K562 (cell line): ENCODE measurements around the gene SRPK2. TPM values are rescaled to one million over a fixed set of nuclear protein-coding genes. Genes with fewer than 3 reads are reported as not detected.
A peak's percentile ranks its signal among the peaks of the same experiment; 100 is the strongest.

Experiments used
- ATAC-seq: fragments of 200-7000 bp; cut with Tn5 transposase; 3 replicates; pipeline ENCODE4 v1.9.1; 2020; ENCODE audit warnings: moderate library complexity
- BruUV-seq: library from RNA; stranded (reverse); fragments of 400-500 nt; replicated peaks from 2 replicates; lab custom pipeline; 2021; lab: Mats Ljungman, UMichigan
- CTCF ChIA-PET: fragments of 300-600 bp; formaldehyde crosslinking; extraction: SDS; loops from one replicate; lab custom pipeline; 2021; ENCODE audit warnings: low intra/inter-chr PET ratio; lab: Yijun Ruan, JAX
- POLR2A ChIA-PET: fragments of 300-600, 350-650 bp; sonication (Branson Sonifier 250); formaldehyde crosslinking; extraction: SDS; loops from one replicate; lab custom pipeline; 2021; ENCODE audit warnings: antibody characterized with exemption, inconsistent platforms; lab: Yijun Ruan, JAX
- DNase-seq, 4 experiments: peaks; one replicate each; pipeline versions ENCODE4 v3.0.0 to v3.0.0-alpha.2; 2011 to 2018; ENCODE audit warnings: low spot score in 3 of 4, mixed read lengths in 3 of 4; ENCODE audit errors: extremely low read depth in 1 of 4
- FAIRE-seq: peaks from 2 replicates; lab custom pipeline; 2011; peaks lifted over from hg19 to GRCh38; lab: Jason Lieb, UNC
- H2AFZ ChIP-seq: 2 replicates; pipeline ENCODE4 v1.6.0; 2011; ENCODE audit warnings: low read depth, low read length, control low read depth, inconsistent platforms
- H3K27ac ChIP-seq: fragments of 200-600 bp; 3 replicates; pipeline ENCODE4 v1.8.0; 2011; ENCODE audit warnings: low read depth, mild to moderate bottlenecking, control low read depth, inconsistent platforms, low read length, moderate library complexity, mixed read lengths; ENCODE audit errors: extremely low read depth
- H3K27me3 ChIP-seq, 2 experiments: fragments of 300-600 bp in 1 of 2; 2 replicates in 1 of 2; 3 replicates in 1 of 2; pipeline versions ENCODE4 v1.6.0 to v1.8.0; 2011; ENCODE audit warnings: inconsistent platforms in 2 of 2, low read length in 2 of 2, mild to moderate bottlenecking in 1 of 2, mixed read lengths in 1 of 2, moderate library complexity in 1 of 2; ENCODE audit not compliant: control insufficient read depth in 2 of 2, insufficient read depth in 2 of 2
- H3K36me3 ChIP-seq: fragments of 300-600 bp; 3 replicates; pipeline ENCODE4 v1.8.0; 2011; ENCODE audit warnings: mild to moderate bottlenecking, low read length, inconsistent platforms; ENCODE audit not compliant: control insufficient read depth, insufficient read depth
- H3K4me1 ChIP-seq, 2 experiments: fragments of 200-600 bp in 1 of 2; replicated peaks in 1 of 2; 2 replicates in 1 of 2; 3 replicates in 1 of 2; pipeline versions ENCODE4 v1.5.1 to v1.8.0; 2011; ENCODE audit warnings: inconsistent platforms in 2 of 2, low read length in 2 of 2, mild to moderate bottlenecking in 1 of 2, mixed read lengths in 1 of 2, moderate library complexity in 1 of 2; ENCODE audit not compliant: control insufficient read depth in 2 of 2, insufficient read depth in 2 of 2
- H3K4me2 ChIP-seq: 2 replicates; pipeline ENCODE4 v1.6.1; 2011; ENCODE audit warnings: low read length, control low read depth, inconsistent platforms, mixed read lengths; ENCODE audit not compliant: insufficient read depth
- H3K4me3 ChIP-seq: fragments of 200-600 bp; sonication (generic), shearing (Covaris generic); 2 replicates; pipeline ENCODE4 v1.5.1; 2016; ENCODE audit warnings: control low read depth, inconsistent platforms
- H3K79me2 ChIP-seq: fragments of 200-600 bp; 3 replicates; pipeline ENCODE4 v1.8.0; 2011; ENCODE audit warnings: low read length, inconsistent platforms; ENCODE audit not compliant: control insufficient read depth, insufficient read depth
- H3K9ac ChIP-seq, 2 experiments: 2 replicates each; pipeline versions ENCODE4 v1.6.0 to v1.6.1; 2011; ENCODE audit warnings: low read depth in 2 of 2, low read length in 2 of 2, control low read depth in 1 of 2, inconsistent platforms in 1 of 2, mild to moderate bottlenecking in 1 of 2, mixed read lengths in 1 of 2; ENCODE audit not compliant: insufficient read depth in 1 of 2
- H3K9me1 ChIP-seq: one replicate; pipeline ENCODE4 v1.6.0; 2011; ENCODE audit warnings: inconsistent platforms, mild to moderate bottlenecking, low read length, moderate library complexity; ENCODE audit not compliant: control insufficient read depth, insufficient read depth
- H3K9me3 ChIP-seq: replicated peaks from 2 replicates; pipeline ENCODE4 v1.5.1; 2011; ENCODE audit warnings: low read depth, low read length, inconsistent platforms; ENCODE audit not compliant: control insufficient read depth, insufficient read depth
- H4K20me1 ChIP-seq: replicated peaks from 2 replicates; pipeline ENCODE4 v1.6.1; 2011; ENCODE audit warnings: low read length, inconsistent platforms, mixed read lengths; ENCODE audit not compliant: control insufficient read depth, insufficient read depth
- CBX3 ChIP-seq, 2 experiments: IDR thresholded peaks; 1 replicate in 1 of 2; 2 replicates in 1 of 2; pipeline ENCODE4 v1.6.1; 2012; ENCODE audit warnings: inconsistent platforms in 2 of 2, low read length in 2 of 2, borderline replicate concordance in 1 of 2, control low read depth in 1 of 2
- ESRRA ChIP-seq: fragments of 450-650 bp; IDR thresholded peaks from 2 replicates; pipeline ENCODE4 v1.6.1; 2014; ENCODE audit warnings: low read depth, mild to moderate bottlenecking, moderate library complexity, borderline replicate concordance
- ETV1 ChIP-seq: fragments of 450-650 bp; conservative IDR thresholded peaks from 2 replicates; pipeline ENCODE4 v1.6.1; 2016; ENCODE audit warnings: missing genetic modification characterization, control low read depth, low read depth, missing compliant biosample characterization
- FOS ChIP-seq: IDR thresholded peaks from 3 replicates; pipeline ENCODE4 v1.6.1; 2011; ENCODE audit not compliant: insufficient read length; ENCODE audit errors: extremely low read depth
- FOSL1 ChIP-seq: fragments of 200-800 bp; sonication (Bioruptor generic); conservative IDR thresholded peaks from 2 replicates; pipeline ENCODE4 v1.6.1; 2016; ENCODE audit warnings: missing genetic modification characterization, missing compliant biosample characterization
- IRF2 ChIP-seq: sonication (generic); formaldehyde crosslinking; IDR thresholded peaks from 2 replicates; pipeline ENCODE4 v1.8.1; 2022; ENCODE audit warnings: mild to moderate bottlenecking, missing genetic modification reagents
- JUND ChIP-seq, 2 experiments: IDR thresholded peaks; 2 replicates in 1 of 2; 3 replicates in 1 of 2; pipeline ENCODE4 v1.6.1; 2011; ENCODE audit warnings: borderline replicate concordance in 2 of 2, low read depth in 2 of 2, low read length in 2 of 2, improper control_type of control experiment in 1 of 2, missing biosample characterization in 1 of 2, missing genetic modification characterization in 1 of 2, missing genetic modification reagents in 1 of 2
- KAT7 ChIP-seq: sonication (generic); formaldehyde crosslinking; IDR thresholded peaks from 2 replicates; pipeline ENCODE4 v1.8.0; 2022; ENCODE audit warnings: missing genetic modification reagents, mild to moderate bottlenecking, borderline replicate concordance
- LEF1 ChIP-seq: fragments of 450-650 bp; IDR thresholded peaks from 2 replicates; pipeline ENCODE4 v1.6.1; 2016; ENCODE audit warnings: mild to moderate bottlenecking
- MAZ ChIP-seq, 2 experiments: fragments of 450-650 bp in 1 of 2; sonication (generic) in 1 of 2; formaldehyde crosslinking; IDR thresholded peaks in 1 of 2; conservative IDR thresholded peaks in 1 of 2; 2 replicates each; pipeline versions ENCODE4 v1.4.0 to v1.5.0; 2020; ENCODE audit warnings: mild to moderate bottlenecking in 1 of 2, missing genetic modification reagents in 1 of 2
- MXI1 ChIP-seq: IDR thresholded peaks from 2 replicates; pipeline ENCODE4 v1.6.1; 2011; ENCODE audit warnings: low read depth, mild to moderate bottlenecking, improper control_type of control experiment, low read length
- NFE2 ChIP-seq: IDR thresholded peaks from 2 replicates; pipeline ENCODE4 v1.6.1; 2014; ENCODE audit warnings: antibody characterized with exemption, low read depth
- POLR2G ChIP-seq: fragments of 200-400 bp; formaldehyde crosslinking; IDR thresholded peaks from 2 replicates; pipeline ENCODE4 v1.6.1; 2017; ENCODE audit warnings: low read depth, mild to moderate bottlenecking, antibody characterized with exemption, low read length, moderate library complexity
- RAD21 ChIP-seq, 2 experiments: fragments of 250-450 bp in 1 of 2; fragments of 450-650 bp in 1 of 2; sonication (Bioruptor Pico) in 1 of 2; formaldehyde crosslinking in 1 of 2; IDR thresholded peaks in 1 of 2; conservative IDR thresholded peaks in 1 of 2; 2 replicates each; pipeline versions ENCODE4 v1.4.0 to v1.8.0; 2020 to 2022; ENCODE audit warnings: mild to moderate bottlenecking in 2 of 2, moderate library complexity in 1 of 2
- ZBTB8A ChIP-seq: fragments of 450-650 bp; IDR thresholded peaks from 2 replicates; pipeline ENCODE4 v1.6.1; 2018; ENCODE audit warnings: mild to moderate bottlenecking, moderate library complexity; ENCODE audit not compliant: partially characterized antibody
- ZC3H11A ChIP-seq: IDR thresholded peaks from 2 replicates; pipeline ENCODE4 v1.6.1; 2012; ENCODE audit warnings: low read depth, low read length, improper control_type of control experiment
- ZNF197 ChIP-seq: fragments of 200-800 bp; sonication (Bioruptor generic); IDR thresholded peaks from 2 replicates; pipeline ENCODE4 v1.6.1; 2016; ENCODE audit warnings: low read depth, missing genetic modification characterization, missing compliant biosample characterization
- ZNF324 ChIP-seq: fragments of 250-450 bp; sonication (Bioruptor Pico); IDR thresholded peaks from 2 replicates; pipeline ENCODE4 v1.4.0; 2020; ENCODE audit warnings: mild to moderate bottlenecking
- WGBS: fragments of 100-300 bp; shearing (Covaris generic); methylation state at CpG from one replicate; pipeline ENCODE4 v1.1.6; 2016; ENCODE audit warnings: low coverage, mixed read lengths; ENCODE audit not compliant: insufficient coverage; ENCODE audit errors: missing lambda C conversion rate; 5-methylcytosine and 5-hydroxymethylcytosine counted together
- in situ Hi-C: fragments of 300-500 bp; cut with MboI; formaldehyde crosslinking; loops from 4 replicates; pipeline ENCODE4 v1.15.0; 2018; ENCODE audit warnings: inconsistent platforms, mixed read lengths
- intact Hi-C: fragments of 100-400 bp; cut with micrococcal nuclease; formaldehyde crosslinking; loops from 2 replicates; pipeline ENCODE4 v1.14.2; 2022
- polyA plus RNA-seq, 8 experiments: library from polyadenylated mRNA; depleted of rRNA in 4 of 8; stranded (reverse) in 5 of 8; unstranded in 3 of 8; fragments of >200 nt; fragmentation: Nextera tagmentation in 2 of 8; fragmentation: Illumina TruSeq in 1 of 8; extraction: Ambion mirVana in 2 of 8; extraction: Trizol in 1 of 8; gene quantifications; 2 replicates each; pipeline versions ENCODE4 v1.2.1 to v1.2.3, GENCODE V29; 2011 to 2014; ENCODE audit warnings: inconsistent platforms in 1 of 8, missing spikeins in 1 of 8
- total RNA-seq, 7 experiments: library from RNA; depleted of rRNA in 6 of 7; stranded (reverse); fragments of >200 nt in 6 of 7; fragmentation: Illumina TruSeq in 2 of 7; extraction: Trizol in 2 of 7; gene quantifications; 2 replicates each; pipeline versions ENCODE4 v1.2.1 to v1.2.3, GENCODE V29; 2011 to 2021; ENCODE audit warnings: low replicate concordance in 1 of 7
- TF ChIP-seq, protein P1 (sequence below): fragments of 250-450 bp; sonication (Bioruptor Pico); IDR thresholded peaks from 2 replicates; pipeline ENCODE4 v1.4.0; 2020; ENCODE audit warnings: mild to moderate bottlenecking
- TF ChIP-seq, protein P2 (sequence below): fragments of 250-450 bp; sonication (Bioruptor Pico); IDR thresholded peaks from 2 replicates; pipeline ENCODE4 v1.8.0; 2021; ENCODE audit warnings: borderline replicate concordance, mild to moderate bottlenecking, moderate library complexity; ENCODE audit not compliant: poor library complexity, severe bottlenecking
- TF ChIP-seq, protein P3 (sequence below): sonication (generic); IDR thresholded peaks from 2 replicates; pipeline ENCODE4 v1.6.1; 2016

SRPK2 gene
- total and polyA plus RNA-seq, 9 of the 15 experiments (the other 6 are each of a cell fraction or from before 2014, with no cell fraction given) = 21.5 to 44.7 (median 33.3) TPM

DNA sequence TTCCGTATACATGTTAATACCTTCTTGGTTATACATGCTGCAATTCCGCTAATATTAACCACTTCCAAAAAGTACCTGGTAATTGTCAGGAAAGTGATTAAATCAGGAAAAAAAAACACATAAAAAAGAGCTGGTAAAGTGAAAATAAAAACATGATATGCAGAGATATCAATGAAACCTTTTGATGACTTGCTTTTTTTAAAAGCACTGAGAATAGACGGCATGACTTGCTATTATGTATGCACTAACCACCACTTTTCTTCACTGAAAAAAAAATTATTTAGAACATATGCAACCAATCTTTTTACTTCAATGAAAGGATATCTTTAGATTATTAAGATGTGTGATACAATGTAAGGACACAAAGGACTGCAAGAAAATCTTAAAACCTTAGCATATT lies 211.7 kb downstream of the SRPK2 start:
- Histone ChIP-seq H3K9ac (no peak overlapping the region), H4K20me1 (no peaks in the 10 kb centered on the region), H3K79me2 (peaks cover 3% of the 10 kb centered on the region; the same call in 1 of the 3 replicates), H3K4me2 (no peak overlapping the region), H2AFZ (no peak overlapping the region), H3K27ac (no peak overlapping the region), H3K4me1 (no peaks in the 10 kb centered on the region), H3K4me3 (no peak overlapping the region), H3K36me3 (no peaks in the 10 kb centered on the region), H3K9me1 (no peaks in the 10 kb centered on the region), H3K9me3 (no peaks in the 10 kb centered on the region), H3K27me3 (no peaks in the 10 kb centered on the region)
- POLR2A ChIA-PET = interaction anchor here (1.0 kb wide), 1 partner anchor 24 kb away, joined by 4 read pairs; no protein-coding TSS in a partner anchor
- BruUV-seq = no TSS peak
- ATAC-seq = no peak
- CTCF ChIA-PET = no interaction called here
- WGBS = 80% methylated on average over 3 of the region's 3 CpGs
- no peak for FAIRE-seq
- in situ Hi-C loops (no loop called here), intact Hi-C loops (no loop called here)
- no peak for DNase-seq
- TF ChIP-seq JUND (IDR thresholded peaks at IDR 0.05; ENCODE audit: borderline replicate concordance, low read depth, low read length) (no peak), JUND (tag; IDR thresholded peaks at IDR 0.05; ENCODE audit: borderline replicate concordance, low read depth, low read length) (no peak), ETV1 (tag) (no peak), ZBTB8A (no peak), CBX3 (IDR thresholded peaks at IDR 0.05; ENCODE audit: borderline replicate concordance in 1 of 2, low read length in 2 of 2) (no peak), NFE2 (peak; percentile 38; the same call in 1 of the 2 replicates), KAT7 (CRISPR knock-in tag) (no peak), IRF2 (CRISPR knock-in tag) (no peak), ZC3H11A (no peak), MAZ (CRISPR knock-in tag; conservative IDR thresholded peaks at IDR 0.05 in 1 of 2, IDR thresholded peaks at IDR 0.05 in 1 of 2) (no peak), FOS (no peak), ESRRA (no peak), LEF1 (no peak), MXI1 (no peak), RAD21 (CRISPR knock-in tag; conservative IDR thresholded peaks at IDR 0.05 in 1 of 2, IDR thresholded peaks at IDR 0.05 in 1 of 2) (no peak), POLR2G (no peak), FOSL1 (tag) (no peak), ZNF197 (CRISPR knock-in tag) (no peak), ZNF324 (CRISPR knock-in tag) (no peak)
- TF ChIP-seq, protein P1, sequence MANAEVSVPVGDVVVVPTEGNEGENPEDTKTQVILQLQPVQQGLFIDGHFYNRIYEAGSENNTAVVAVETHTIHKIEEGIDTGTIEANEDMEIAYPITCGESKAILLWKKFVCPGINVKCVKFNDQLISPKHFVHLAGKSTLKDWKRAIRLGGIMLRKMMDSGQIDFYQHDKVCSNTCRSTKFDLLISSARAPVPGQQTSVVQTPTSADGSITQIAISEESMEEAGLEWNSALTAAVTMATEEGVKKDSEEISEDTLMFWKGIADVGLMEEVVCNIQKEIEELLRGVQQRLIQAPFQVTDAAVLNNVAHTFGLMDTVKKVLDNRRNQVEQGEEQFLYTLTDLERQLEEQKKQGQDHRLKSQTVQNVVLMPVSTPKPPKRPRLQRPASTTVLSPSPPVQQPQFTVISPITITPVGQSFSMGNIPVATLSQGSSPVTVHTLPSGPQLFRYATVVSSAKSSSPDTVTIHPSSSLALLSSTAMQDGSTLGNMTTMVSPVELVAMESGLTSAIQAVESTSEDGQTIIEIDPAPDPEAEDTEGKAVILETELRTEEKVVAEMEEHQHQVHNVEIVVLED = no peak
- TF ChIP-seq, protein P2, sequence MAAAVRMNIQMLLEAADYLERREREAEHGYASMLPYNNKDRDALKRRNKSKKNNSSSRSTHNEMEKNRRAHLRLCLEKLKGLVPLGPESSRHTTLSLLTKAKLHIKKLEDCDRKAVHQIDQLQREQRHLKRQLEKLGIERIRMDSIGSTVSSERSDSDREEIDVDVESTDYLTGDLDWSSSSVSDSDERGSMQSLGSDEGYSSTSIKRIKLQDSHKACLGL (CRISPR knock-in tag) = no peak
- TF ChIP-seq, protein P3, sequence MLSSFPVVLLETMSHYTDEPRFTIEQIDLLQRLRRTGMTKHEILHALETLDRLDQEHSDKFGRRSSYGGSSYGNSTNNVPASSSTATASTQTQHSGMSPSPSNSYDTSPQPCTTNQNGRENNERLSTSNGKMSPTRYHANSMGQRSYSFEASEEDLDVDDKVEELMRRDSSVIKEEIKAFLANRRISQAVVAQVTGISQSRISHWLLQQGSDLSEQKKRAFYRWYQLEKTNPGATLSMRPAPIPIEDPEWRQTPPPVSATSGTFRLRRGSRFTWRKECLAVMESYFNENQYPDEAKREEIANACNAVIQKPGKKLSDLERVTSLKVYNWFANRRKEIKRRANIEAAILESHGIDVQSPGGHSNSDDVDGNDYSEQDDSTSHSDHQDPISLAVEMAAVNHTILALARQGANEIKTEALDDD = no peak
